ENCODE results near the gene TCIRG1. TPM values are rescaled to one million over a fixed set of nuclear protein-coding genes. Genes with fewer than 3 reads are reported as not detected.

TCIRG1 gene
- total and polyA plus RNA-seq, 7 donors: 10.9 to 20.1 (median 11.8) TPM

DNA sequence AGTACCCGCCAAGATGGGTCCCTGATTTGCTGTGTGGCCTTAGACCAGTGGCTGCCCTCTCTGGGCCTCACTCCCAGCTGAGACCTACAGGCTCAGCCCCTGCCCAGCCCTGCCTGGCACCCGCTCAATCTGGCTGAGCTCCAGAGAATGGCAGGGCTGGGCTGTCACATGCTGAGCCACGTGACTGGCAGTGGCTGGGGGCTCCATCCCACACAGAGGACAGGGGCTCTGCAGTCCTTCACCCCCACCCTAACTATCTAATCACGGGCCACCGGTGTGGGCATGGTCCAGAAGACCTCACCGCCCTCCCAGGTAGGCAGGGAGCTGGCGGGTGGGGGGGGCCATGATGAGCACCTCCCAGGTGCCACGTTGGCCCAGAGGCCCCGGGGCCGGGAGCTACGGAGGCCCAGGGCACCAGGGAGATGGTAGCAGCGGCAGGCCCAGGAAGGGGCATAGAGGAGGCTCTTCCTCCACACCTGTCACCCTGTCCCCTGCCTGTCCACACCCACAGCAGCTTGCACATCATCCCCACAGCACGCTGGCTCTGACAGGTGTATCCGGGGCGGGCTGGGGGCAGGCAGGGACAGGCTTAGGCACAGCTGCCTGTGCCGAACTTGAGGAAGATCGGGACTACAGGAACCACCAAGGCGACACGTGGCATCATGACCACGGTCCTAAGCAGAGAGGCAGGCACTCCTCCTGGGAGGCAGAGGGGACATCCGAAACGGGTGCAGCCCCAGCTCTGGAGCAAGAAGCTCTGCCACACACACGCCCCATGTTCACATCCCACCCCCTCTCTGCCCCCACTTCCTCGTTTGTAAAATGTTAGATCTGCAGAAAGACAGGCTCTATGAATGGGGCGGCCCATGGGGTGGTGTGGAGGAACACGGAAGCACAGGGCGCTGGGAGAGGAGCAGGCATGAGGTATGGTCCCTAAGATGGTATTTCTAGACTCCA lies 30.2 kb upstream of the TCIRG1 start:
- Histone ChIP-seq H3K27ac (peak overlapping the region; percentile 81), H3K27me3 (ENCODE audit: insufficient read depth in 3 of 3, low read length in 2 of 3) (peaks cover 0 to under 1% (median 0%) of the 10 kb centered on the region in 3 donors), H3K4me1 (peaks cover 16% of the 10 kb centered on the region), H3K9me3 (no peaks in the 10 kb centered on the region), H3K4me3 (no peak overlapping the region), H3K36me3 (ENCODE audit: insufficient read depth in 1 of 2, low read depth in 1 of 2) (no peaks in the 10 kb centered on the region)
- TF ChIP-seq, protein P1, sequence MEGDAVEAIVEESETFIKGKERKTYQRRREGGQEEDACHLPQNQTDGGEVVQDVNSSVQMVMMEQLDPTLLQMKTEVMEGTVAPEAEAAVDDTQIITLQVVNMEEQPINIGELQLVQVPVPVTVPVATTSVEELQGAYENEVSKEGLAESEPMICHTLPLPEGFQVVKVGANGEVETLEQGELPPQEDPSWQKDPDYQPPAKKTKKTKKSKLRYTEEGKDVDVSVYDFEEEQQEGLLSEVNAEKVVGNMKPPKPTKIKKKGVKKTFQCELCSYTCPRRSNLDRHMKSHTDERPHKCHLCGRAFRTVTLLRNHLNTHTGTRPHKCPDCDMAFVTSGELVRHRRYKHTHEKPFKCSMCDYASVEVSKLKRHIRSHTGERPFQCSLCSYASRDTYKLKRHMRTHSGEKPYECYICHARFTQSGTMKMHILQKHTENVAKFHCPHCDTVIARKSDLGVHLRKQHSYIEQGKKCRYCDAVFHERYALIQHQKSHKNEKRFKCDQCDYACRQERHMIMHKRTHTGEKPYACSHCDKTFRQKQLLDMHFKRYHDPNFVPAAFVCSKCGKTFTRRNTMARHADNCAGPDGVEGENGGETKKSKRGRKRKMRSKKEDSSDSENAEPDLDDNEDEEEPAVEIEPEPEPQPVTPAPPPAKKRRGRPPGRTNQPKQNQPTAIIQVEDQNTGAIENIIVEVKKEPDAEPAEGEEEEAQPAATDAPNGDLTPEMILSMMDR (IDR thresholded peaks at IDR 0.05): no peak
- intact Hi-C loops (cut with DNase I): no loop called here
- 44 to 67% (median 50%) methylated on average over 27 of the region's 27 CpGs for WGBS, 3 donors
- ATAC-seq (no peak), DNase-seq (no peak)

DNA sequence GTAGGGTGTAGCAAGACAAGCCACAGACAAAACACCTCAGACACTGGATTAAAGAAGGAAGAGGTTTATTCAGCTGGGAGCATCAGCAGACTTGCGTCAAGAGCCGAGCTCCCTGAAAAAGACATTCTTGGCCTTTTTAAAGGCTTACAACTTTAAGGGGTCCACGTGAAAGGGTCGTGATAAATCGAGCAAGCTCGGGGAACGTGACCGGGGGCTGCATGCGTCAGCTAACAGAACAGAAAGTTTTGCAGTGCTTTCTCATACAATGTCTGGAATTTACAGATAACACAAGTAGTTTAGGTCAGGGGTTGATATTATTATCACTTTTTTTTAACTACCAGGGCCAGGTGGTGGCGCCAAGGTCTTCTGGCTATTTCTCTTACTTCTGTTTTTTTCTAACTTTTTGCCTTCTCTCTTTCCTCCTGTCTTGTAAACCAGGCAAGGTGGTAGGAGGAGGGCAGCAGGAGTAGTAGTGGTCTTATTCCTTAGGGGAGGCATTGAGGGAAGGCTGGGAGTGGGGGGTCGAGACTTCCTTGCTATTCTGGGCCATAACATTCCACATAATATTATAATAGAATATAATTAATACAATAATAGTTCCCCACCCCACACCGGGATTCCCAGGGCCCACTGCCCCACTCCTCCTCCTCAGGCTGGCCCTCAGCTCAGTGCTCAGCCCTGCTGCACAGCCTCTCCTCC lies 29.3 kb upstream of the TCIRG1 start:
- ATAC-seq: no peak
- intact Hi-C loops (cut with DNase I): no loop called here

DNA sequence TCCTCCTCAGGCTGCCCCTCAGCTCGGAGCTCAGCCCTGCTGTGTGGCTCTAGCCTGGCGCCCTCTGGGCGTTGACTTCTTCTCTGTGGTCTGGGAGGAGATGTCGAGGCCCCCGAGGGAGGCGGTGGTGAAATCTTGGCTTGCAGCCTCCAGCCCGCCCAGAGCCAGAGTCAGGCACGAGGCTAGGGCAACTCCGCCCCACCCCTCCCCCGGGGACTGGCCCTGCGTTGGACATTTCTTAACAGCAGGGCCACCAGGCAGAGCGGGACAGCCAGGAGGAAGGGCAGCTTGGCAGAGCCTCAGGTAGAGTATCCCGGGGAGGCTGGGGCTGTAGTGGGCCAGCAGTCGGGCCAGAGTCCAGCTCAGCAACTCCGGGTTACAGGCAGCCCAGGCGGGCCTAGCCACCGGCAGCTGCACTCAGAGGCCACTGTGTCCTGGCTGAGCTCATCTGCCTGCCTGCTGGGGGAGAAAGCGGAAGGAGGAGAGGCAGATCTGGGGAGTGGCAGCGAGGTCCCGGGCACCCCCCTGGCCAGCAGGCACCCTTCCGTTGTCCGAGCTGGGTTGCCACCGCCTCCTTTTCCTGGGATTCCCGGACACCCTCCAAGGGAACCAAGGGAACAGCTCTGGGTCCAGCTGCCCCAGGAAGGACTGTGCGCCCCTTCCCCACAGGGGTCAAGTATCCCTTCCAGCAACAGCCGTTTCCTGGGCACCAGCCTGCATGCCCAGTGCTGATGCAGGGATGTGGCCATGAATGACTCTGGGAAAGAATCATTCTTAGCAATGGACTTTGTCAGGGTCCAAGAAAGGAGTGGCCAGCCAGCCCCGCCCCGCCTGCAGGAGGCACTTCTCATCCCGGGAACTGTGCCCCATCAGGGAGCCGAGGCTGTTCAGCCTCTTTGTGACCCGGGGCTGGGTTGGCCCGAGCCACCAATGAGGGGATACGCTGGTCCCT lies 28.5 kb upstream of the TCIRG1 start, which contains the start of gene ALDH3B1:
Gene ALDH3B1 (plus strand): TSS at position 238 of the 952 bp plus-strand sequence. CDS start 4,971 bp downstream, outside the sequence.
- intact Hi-C loops (cut with DNase I): no loop called here
- Histone ChIP-seq H3K9me3 (no peaks in the 10 kb centered on the region), H3K36me3 (ENCODE audit: insufficient read depth in 1 of 2, low read depth in 1 of 2) (no peaks in the 10 kb centered on the region), H3K27me3 (ENCODE audit: insufficient read depth in 3 of 3, low read length in 2 of 3) (no peaks in the 10 kb centered on the region), H3K4me3 (peak within 1 kb of the TSS; percentile 57), H3K27ac (peak within 1 kb of the TSS; percentile 81), H3K4me1 (peaks cover 16% of the 10 kb centered on the region)
- ATAC-seq (peak; percentile 82 to 92 (median 86)), DNase-seq (peak; percentile 94 to 96)
- 8 to 22% (median 12%) methylated on average over 33 of the region's 33 CpGs for WGBS, 3 donors
- TF ChIP-seq, protein P1 (IDR thresholded peaks at IDR 0.05): no peak

More for the DNA sequence above, 29.3 kb upstream of the TCIRG1 start:
- H3K9me3 ChIP-seq: no peaks in the 10 kb centered on the region
- peak overlapping the region; percentile 81 for H3K27ac ChIP-seq
- H3K36me3 ChIP-seq (ENCODE audit: insufficient read depth in 1 of 2, low read depth in 1 of 2): no peaks in the 10 kb centered on the region
- TF ChIP-seq, protein P1 (IDR thresholded peaks at IDR 0.05): no peak
- no peaks in the 10 kb centered on the region for H3K27me3 ChIP-seq (ENCODE audit: insufficient read depth in 3 of 3, low read length in 2 of 3)
- 64 to 66% (median 66%) methylated on average over 12 of the region's 12 CpGs for WGBS, 3 donors
- peaks cover 16% of the 10 kb centered on the region for H3K4me1 ChIP-seq
- peak overlapping the region; percentile 57 for H3K4me3 ChIP-seq
- no peak for DNase-seq
